GM18505 (cell line): ENCODE results near the gene ZNF304.
A peak's percentile ranks its signal among the peaks of the same experiment; 100 is the strongest.

Experiments
- ATAC-seq: cut with Tn5 transposase; IDR thresholded peaks from one replicate; pipeline ENCODE4 v1.9.1; 2021; ENCODE audit not compliant: unreplicated experiment
- POLR2A ChIP-seq: IDR thresholded peaks from 4 replicates; pipeline ENCODE4 v1.6.1; 2011; ENCODE audit warnings: borderline replicate concordance; ENCODE audit not compliant: insufficient read depth, insufficient read length; ENCODE audit errors: extremely low read depth

Gene ZNF304

GRCh38 chr19:57377498-57378146 is 26.6 kb downstream of the ZNF304 start:
- no peak for ATAC-seq
- TF ChIP-seq POLR2A = no peak

GRCh38 chr19:57380923-57381322 is 29.9 kb downstream of the ZNF304 start:
- no peak for TF ChIP-seq POLR2A
- no peak for ATAC-seq

- no peak for ATAC-seq
Observed at GRCh38 chr19:57382806-57383488, 31.9 kb downstream of the ZNF304 start.

GRCh38 chr19:57389194-57389729 is 38.2 kb downstream of the ZNF304 start:
- no peak for TF ChIP-seq POLR2A
- no peak for ATAC-seq

More at GRCh38 chr19:57382806-57383488, 31.9 kb downstream of the ZNF304 start:
- TF ChIP-seq POLR2A = no peak

DNA sequence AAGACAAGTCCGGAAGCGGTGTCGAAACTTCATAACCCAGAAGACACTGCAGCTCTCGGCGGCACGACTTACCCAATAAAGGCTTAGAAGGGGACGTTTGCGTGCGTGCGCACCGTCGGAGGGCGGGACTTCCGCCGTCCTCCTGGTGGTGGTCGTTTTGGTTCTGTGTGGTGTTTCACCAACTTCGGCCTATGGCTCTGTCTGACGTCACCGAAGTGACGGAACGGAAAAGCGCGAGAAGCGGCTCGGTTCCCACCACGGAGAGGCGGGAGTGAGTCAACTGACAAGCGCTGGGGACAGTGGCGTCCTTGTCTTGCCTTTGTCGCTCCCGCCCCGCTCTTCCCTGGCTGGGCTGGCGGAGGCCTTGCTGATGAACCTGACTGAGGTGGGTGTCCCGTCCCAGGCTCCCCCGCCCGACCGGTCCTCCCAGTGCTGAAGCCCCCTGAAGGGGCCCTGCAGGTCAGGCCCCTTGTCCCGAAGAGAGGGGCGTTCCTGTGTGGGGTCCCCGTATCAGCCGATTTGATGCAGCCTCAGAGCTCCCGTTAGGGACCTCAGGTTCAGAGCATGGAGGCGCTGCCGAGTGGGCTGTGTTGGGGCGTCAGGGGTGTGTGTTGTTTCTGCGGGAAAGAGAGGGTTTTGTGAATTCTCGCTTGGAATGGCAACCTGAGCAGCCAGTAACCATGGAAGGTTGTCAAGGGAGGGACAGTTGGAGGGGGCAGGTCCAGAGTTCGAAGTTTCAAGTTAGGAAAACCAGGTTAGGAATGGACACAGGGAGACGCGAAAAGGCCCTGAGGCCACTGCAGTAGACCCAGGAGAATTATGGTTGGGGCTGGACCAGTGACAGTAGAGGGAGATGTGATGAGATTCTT is 38.9 kb downstream of the ZNF304 start, which contains the start of gene ZNF548:
Gene ZNF548 (plus strand): TSS at position 125 of the 869 bp plus-strand sequence. CDS start 246 bp downstream, at position 371.
- peak; percentile 93 for ATAC-seq
- TF ChIP-seq POLR2A = peak; percentile 49

- no peak for ATAC-seq
- no peak for TF ChIP-seq POLR2A
Observed at GRCh38 chr19:57395710-57396109, 44.6 kb downstream of the ZNF304 start.

DNA sequence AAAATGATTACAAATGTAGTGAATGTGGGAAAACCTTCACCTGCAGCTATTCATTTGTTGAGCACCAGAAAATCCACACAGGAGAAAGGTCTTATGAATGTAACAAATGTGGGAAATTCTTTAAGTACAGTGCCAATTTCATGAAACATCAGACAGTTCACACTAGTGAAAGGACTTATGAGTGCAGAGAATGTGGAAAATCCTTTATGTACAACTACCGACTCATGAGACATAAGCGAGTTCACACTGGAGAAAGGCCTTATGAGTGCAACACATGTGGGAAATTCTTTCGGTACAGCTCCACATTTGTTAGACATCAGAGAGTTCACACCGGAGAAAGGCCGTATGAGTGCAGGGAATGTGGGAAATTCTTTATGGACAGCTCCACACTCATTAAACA is 47.8 kb downstream of the ZNF304 start:
- no peak for ATAC-seq
- no peak for TF ChIP-seq POLR2A

DNA sequence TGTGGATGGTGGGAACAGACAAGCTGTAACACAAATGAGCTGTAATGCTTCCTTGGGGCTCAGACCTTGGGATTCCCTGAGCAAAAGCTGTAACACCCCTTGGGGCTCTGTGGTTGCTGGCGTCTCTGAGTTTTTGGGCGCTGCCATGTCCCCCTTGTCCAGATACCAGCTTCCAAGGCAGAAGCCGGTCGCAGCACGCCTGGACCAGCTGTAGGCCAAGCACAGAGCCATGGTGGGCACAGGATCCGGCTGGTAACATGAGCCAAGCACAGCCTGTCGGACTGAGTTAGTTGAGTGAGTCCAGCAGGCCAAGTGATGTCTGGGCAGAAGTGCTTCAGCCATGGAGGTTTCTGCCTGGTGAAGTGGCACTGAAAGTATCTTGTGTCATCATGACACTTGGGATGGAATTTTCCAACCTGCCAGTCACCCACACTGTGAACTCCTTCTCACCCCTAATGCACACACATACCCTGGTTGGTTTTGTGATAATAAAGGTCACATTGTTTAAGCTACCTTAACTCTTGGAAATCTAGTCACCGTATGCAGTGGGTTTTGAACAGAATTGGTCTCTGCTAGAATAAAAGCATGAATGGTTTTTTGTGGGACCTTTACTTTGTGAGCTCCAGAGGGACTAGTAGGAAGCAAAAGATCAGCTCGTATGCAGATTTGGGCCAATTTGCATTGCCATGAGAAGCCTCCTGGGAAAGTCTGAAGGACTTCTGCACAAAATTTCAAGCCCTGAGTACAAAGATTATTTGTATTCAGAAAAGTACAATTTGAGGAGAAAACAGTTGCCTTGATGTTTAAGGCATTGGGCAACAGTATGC is 52.9 kb downstream of the ZNF304 start:
- TF ChIP-seq POLR2A = no peak
- ATAC-seq = no peak

DNA sequence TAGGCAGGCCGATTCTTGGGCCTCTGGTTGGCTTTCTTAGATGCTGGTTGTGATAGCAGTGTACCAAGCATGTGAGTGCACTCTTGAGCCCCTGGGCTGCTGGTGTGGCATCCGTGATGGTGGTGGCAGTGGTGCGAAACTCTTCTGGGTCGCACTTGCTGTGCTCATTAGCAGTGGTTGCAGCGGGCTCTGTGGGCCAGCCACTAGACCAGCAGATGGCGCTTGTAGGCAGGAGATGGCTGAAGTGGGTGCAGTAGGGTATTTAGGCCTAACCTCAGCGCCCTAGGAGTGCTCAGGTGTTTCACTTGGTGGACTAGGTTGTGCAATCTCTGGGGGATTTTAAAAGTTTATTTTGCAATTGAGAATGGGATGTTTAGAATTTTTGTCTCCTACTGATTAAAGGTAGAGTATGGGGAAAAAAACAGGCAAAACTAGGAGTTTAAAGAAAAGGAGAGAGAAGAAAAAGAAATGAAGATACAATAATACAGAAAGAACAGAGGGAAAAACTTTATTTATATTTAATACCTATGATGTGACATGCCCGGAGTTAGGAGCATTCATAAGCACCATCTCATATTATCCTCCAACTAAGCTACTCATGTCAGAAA is 55.5 kb downstream of the ZNF304 start:
- TF ChIP-seq POLR2A = no peak
- ATAC-seq = no peak
